GM23338 (cell line): ENCODE measurements around the gene MED13L. TPM values are rescaled to one million over a fixed set of nuclear protein-coding genes. Genes with fewer than 3 reads are reported as not detected.
A peak's percentile ranks its signal among the peaks of the same experiment; 100 is the strongest.

ENCODE experiments used
- ATAC-seq: fragments of 200-7000 bp; cut with Tn5 transposase; 3 replicates; pipeline ENCODE4 v1.9.1; 2020
- DNase-seq: peaks from one replicate; pipeline ENCODE4 v3.0.0-alpha.2; 2015; ENCODE audit warnings: low spot score
- H2AFZ ChIP-seq: fragments of 200-600 bp; sonication (generic); 2 replicates; pipeline ENCODE4 v1.8.0; 2016; ENCODE audit warnings: antibody characterized with exemption, mild to moderate bottlenecking, moderate library complexity
- H3F3A ChIP-seq: fragments of 200-600 bp; sonication (generic); replicated peaks from 2 replicates; pipeline ENCODE4 v1.8.0; 2017; ENCODE audit warnings: antibody characterized with exemption, mixed run types, low read depth
- H3K27ac ChIP-seq: fragments of 200-600 bp; sonication (generic); 2 replicates; pipeline ENCODE4 v1.6.1; 2016; ENCODE audit warnings: low read depth
- H3K27me3 ChIP-seq: fragments of 200-600 bp; sonication (generic); 2 replicates; pipeline ENCODE4 v1.8.0; 2016; ENCODE audit warnings: mild to moderate bottlenecking, mixed run types, moderate library complexity; ENCODE audit not compliant: insufficient read depth
- H3K36me3 ChIP-seq: fragments of 200-600 bp; sonication (generic); 2 replicates; pipeline ENCODE4 v1.8.0; 2016; ENCODE audit warnings: mild to moderate bottlenecking; ENCODE audit not compliant: insufficient read depth
- H3K4me1 ChIP-seq: fragments of 200-600 bp; sonication (generic); 2 replicates; pipeline ENCODE4 v1.8.0; 2016; ENCODE audit warnings: mild to moderate bottlenecking, moderate library complexity; ENCODE audit not compliant: insufficient read depth
- H3K4me2 ChIP-seq: fragments of 200-600 bp; sonication (generic); 2 replicates; pipeline ENCODE4 v1.7.1; 2017; ENCODE audit warnings: mixed run types
- H3K4me3 ChIP-seq: fragments of 200-600 bp; sonication (generic); 2 replicates; pipeline ENCODE4 v1.6.1; 2016; ENCODE audit warnings: mixed run types
- H3K79me2 ChIP-seq: fragments of 200-600 bp; sonication (generic); replicated peaks from 2 replicates; pipeline ENCODE4 v1.8.0; 2017; ENCODE audit warnings: mild to moderate bottlenecking; ENCODE audit not compliant: insufficient read depth
- H3K9me2 ChIP-seq: fragments of 200-600 bp; sonication (generic); 2 replicates; pipeline ENCODE4 v1.8.0; 2017; ENCODE audit not compliant: insufficient read depth
- H4K20me1 ChIP-seq: fragments of 200-600 bp; sonication (generic); replicated peaks from 2 replicates; pipeline ENCODE4 v1.8.0; 2017; ENCODE audit warnings: mild to moderate bottlenecking; ENCODE audit not compliant: insufficient read depth
- H3K27ac Mint-ChIP-seq: 2 replicates; pipeline ENCODE4 v1.8.0; 2020; ENCODE audit warnings: inconsistent platforms, mild to moderate bottlenecking, moderate library complexity, mixed read lengths
- H3K27me3 Mint-ChIP-seq: 3 replicates; pipeline ENCODE4 v1.8.0; 2022; ENCODE audit warnings: low read depth, mild to moderate bottlenecking, moderate library complexity, mixed read lengths, inconsistent platforms; ENCODE audit not compliant: insufficient read depth, poor library complexity
- H3K36me3 Mint-ChIP-seq: 3 replicates; pipeline ENCODE4 v1.8.0; 2021; ENCODE audit warnings: low read depth, mild to moderate bottlenecking, inconsistent platforms, moderate library complexity, mixed read lengths
- H3K4me1 Mint-ChIP-seq: 3 replicates; pipeline ENCODE4 v1.8.0; 2020; ENCODE audit warnings: mild to moderate bottlenecking, inconsistent platforms, mixed read lengths
- H3K4me3 Mint-ChIP-seq: 3 replicates; pipeline ENCODE4 v1.8.0; 2021; ENCODE audit warnings: moderate library complexity, mild to moderate bottlenecking, inconsistent platforms, mixed read lengths
- H3K9me3 Mint-ChIP-seq: 3 replicates; pipeline ENCODE4 v1.8.0; 2020; ENCODE audit warnings: moderate library complexity, mild to moderate bottlenecking, inconsistent platforms, mixed read lengths
- CREB1 ChIP-seq: fragments of 250-450 bp; sonication (Bioruptor Pico); IDR thresholded peaks from 2 replicates; pipeline ENCODE4 v1.5.0; 2020; ENCODE audit warnings: low read depth, mild to moderate bottlenecking, moderate library complexity
- CTCF ChIP-seq, 2 experiments: fragments of 200-600 bp in 1 of 2; sonication (generic) in 1 of 2; conservative IDR thresholded peaks; 2 replicates each; pipeline versions ENCODE4 v1.5.1 to v1.6.1; 2016 to 2017; ENCODE audit warnings: antibody characterized with exemption in 2 of 2, low read depth in 2 of 2, mild to moderate bottlenecking in 2 of 2, moderate library complexity in 1 of 2
- ETS1 ChIP-seq: IDR thresholded peaks from 2 replicates; pipeline ENCODE4 v1.6.1; 2016; ENCODE audit warnings: antibody characterized with exemption
- EZH2phosphoT487 ChIP-seq: fragments of 200-600 bp; sonication (generic); IDR thresholded peaks from one replicate; pipeline ENCODE4 v1.8.1; 2018; ENCODE audit warnings: antibody characterized with exemption; ENCODE audit not compliant: unreplicated experiment
- POLR2AphosphoS5 ChIP-seq: IDR thresholded peaks from 2 replicates; pipeline ENCODE4 v1.6.1; 2016; ENCODE audit warnings: antibody characterized with exemption, low read depth
- REST ChIP-seq: IDR thresholded peaks from one replicate; pipeline ENCODE4 v1.6.1; 2018; ENCODE audit warnings: antibody characterized with exemption; ENCODE audit not compliant: unreplicated experiment
- STAT1 ChIP-seq: IDR thresholded peaks from one replicate; pipeline ENCODE4 v1.6.1; 2016; ENCODE audit warnings: antibody characterized with exemption; ENCODE audit not compliant: unreplicated experiment
- ZNF114 ChIP-seq: fragments of 250-450 bp; sonication (Bioruptor Pico); IDR thresholded peaks from 2 replicates; pipeline ENCODE4 v1.5.0; 2020; ENCODE audit warnings: mild to moderate bottlenecking, moderate library complexity
- ZNF331 ChIP-seq: fragments of 250-450 bp; sonication (Bioruptor Pico); IDR thresholded peaks from 2 replicates; pipeline ENCODE4 v1.5.0; 2020; ENCODE audit warnings: low read depth, mild to moderate bottlenecking, moderate library complexity
- polyA plus RNA-seq: library from polyadenylated mRNA; unstranded; fragments of >200 nt; fragmentation: Nextera tagmentation; extraction: Ambion mirVana; gene quantifications from 2 replicates; pipeline ENCODE4 v1.2.1, GENCODE V29; 2016
- total RNA-seq: library from RNA; depleted of rRNA; stranded (reverse); fragments of >200 nt; shearing (Covaris generic); gene quantifications from 2 replicates; pipeline ENCODE4 v1.2.3, GENCODE V29; 2014

MED13L gene
- total and polyA plus RNA-seq, 2 experiments from 2014 or later, result 20.9 to 73.6 TPM

GRCh38 chr12:116067892-116068291 lies 209.6 kb downstream of the MED13L start:
- Histone ChIP-seq H2AFZ (no peak overlapping the region), H3K27ac (no peak overlapping the region), H3K36me3 (no peaks in the 10 kb centered on the region), H3K27me3 (no peaks in the 10 kb centered on the region), H3K4me3 (no peak overlapping the region), H3K9me2 (no peaks in the 10 kb centered on the region), H3K4me2 (no peak overlapping the region), H3K4me1 (peaks cover 23% of the 10 kb centered on the region), H3K79me2 (peaks cover 47% of the 10 kb centered on the region), H4K20me1 (0 out of 2 replicates have a peak, but pooled peaks cover 4% of the 10 kb centered on the region), H3F3A (no peaks in the 10 kb centered on the region)
- no peaks in the 10 kb centered on the region for H3K27me3 Mint-ChIP-seq
- no peak for TF ChIP-seq ETS1
- no peak for TF ChIP-seq REST
- DNase-seq (no peak), ATAC-seq (no peak)
- H3K9me3 Mint-ChIP-seq, result no peaks in the 10 kb centered on the region
- H3K4me3 Mint-ChIP-seq, result no peak overlapping the region
- H3K4me1 Mint-ChIP-seq, result peaks cover 24% of the 10 kb centered on the region
- H3K27ac Mint-ChIP-seq, result no peak overlapping the region
- H3K36me3 Mint-ChIP-seq, result no peaks in the 10 kb centered on the region

GRCh38 chr12:116066381-116067230 lies 210.9 kb downstream of the MED13L start:
- H2AFZ ChIP-seq, result no peak overlapping the region
- H3K79me2 ChIP-seq, result peaks cover 40% of the 10 kb centered on the region
- Mint-ChIP-seq H3K9me3 (no peaks in the 10 kb centered on the region), H3K27ac (no peak overlapping the region), H3K27me3 (no peaks in the 10 kb centered on the region), H3K4me3 (no peak overlapping the region), H3K4me1 (peaks cover 15% of the 10 kb centered on the region), H3K36me3 (no peaks in the 10 kb centered on the region)
- DNase-seq, result peak; percentile 64
- H3K4me1 ChIP-seq, result peaks cover 13% of the 10 kb centered on the region
- H3K4me3 ChIP-seq, result no peak overlapping the region
- no peaks in the 10 kb centered on the region for H3K9me2 ChIP-seq
- no peak overlapping the region for H3K27ac ChIP-seq
- H3K27me3 ChIP-seq, result no peaks in the 10 kb centered on the region
- H3K4me2 ChIP-seq, result no peak overlapping the region
- no peaks in the 10 kb centered on the region for H3F3A ChIP-seq
- ATAC-seq, result peak; percentile 52
- 0 out of 2 replicates have a peak, but pooled peaks cover 4% of the 10 kb centered on the region for H4K20me1 ChIP-seq
- no peaks in the 10 kb centered on the region for H3K36me3 ChIP-seq
- TF ChIP-seq EZH2phosphoT487 (no peak), CREB1 (CRISPR knock-in tag) (no peak), STAT1 (no peak), ZNF114 (CRISPR knock-in tag) (no peak), POLR2AphosphoS5 (no peak), CTCF (conservative IDR thresholded peaks at IDR 0.05; ENCODE audit: low read depth in 2 of 2) (peak; percentile 78 to 95), ZNF331 (CRISPR knock-in tag) (no peak)
